Renal cortical epithelial cell (primary cell): ENCODE data around the gene CD207. TPM values are rescaled to one million over a fixed set of nuclear protein-coding genes. Genes with fewer than 3 reads are reported as not detected.
A peak's percentile ranks its signal among the peaks of the same experiment; 100 is the strongest.

Experiments used
- DNase-seq: peaks from one replicate; pipeline ENCODE4 v3.0.0-alpha.2; 2011; ENCODE audit warnings: low read depth
- total RNA-seq: library from RNA; depleted of rRNA; stranded (reverse); fragments of >200 nt; gene quantifications from 2 replicates; pipeline ENCODE4 v1.2.3, GENCODE V29; 2014

Gene CD207
- total RNA-seq, 1 donor from 2014 or later, result not detected

DNA sequence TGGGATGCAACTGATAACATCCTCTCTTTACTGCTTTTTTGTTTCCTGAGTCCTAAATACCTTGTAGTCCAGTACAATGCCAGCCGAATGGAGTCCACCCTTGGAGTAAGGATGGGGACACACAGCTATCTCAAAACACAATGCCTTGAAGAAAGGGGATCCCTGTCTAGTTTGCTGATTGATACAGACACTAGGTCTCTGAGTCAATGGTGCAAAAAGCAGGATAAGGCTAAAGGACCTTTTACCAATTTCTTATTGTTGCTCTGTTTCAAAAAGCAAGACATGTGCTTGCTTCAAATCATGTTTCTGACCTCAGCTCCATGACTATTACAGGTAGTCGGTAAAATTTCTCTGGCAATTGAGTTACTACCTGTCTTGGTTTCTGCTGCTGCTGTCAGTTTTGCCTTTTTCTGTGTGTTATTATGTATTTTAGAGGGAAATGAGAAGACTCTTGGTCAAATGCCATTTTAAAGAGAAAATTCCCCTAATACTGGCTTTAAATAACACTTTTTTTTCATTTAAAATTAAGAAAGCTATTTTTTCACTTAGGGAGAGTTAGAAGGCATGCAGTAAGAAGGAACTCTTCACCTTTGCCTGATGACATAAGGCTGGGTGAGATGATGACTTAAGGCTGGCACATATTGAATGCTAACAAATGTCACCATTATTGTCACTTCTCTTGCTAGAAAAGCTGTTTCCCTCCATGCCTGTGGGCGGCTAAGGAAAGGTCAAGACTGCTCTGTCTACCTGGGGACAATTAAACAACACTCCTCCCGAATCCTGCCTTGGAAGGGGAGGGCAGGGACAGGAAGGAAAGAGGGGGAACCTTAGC is 40.2 kb downstream of the CD207 start:
- no peak for DNase-seq

DNA sequence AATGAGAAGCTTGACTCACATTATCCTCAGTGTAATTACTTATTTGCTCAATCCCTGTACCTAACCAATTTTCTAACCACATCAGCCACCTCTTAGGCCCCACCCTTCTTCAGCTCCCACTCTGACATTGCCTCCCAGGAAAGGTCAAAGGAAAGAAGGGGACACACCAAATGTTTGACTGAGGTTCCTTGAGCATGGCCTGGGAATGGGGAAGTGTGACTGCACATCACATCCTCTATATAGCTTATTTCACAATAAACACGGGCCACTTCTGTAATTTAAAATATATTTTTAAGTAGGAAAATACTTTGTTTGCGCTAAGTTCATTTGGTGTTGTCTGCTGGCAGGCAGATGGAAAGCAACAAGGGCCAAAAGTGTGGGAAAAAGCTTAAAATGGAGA is 42.2 kb downstream of the CD207 start:
- no peak for DNase-seq

DNA sequence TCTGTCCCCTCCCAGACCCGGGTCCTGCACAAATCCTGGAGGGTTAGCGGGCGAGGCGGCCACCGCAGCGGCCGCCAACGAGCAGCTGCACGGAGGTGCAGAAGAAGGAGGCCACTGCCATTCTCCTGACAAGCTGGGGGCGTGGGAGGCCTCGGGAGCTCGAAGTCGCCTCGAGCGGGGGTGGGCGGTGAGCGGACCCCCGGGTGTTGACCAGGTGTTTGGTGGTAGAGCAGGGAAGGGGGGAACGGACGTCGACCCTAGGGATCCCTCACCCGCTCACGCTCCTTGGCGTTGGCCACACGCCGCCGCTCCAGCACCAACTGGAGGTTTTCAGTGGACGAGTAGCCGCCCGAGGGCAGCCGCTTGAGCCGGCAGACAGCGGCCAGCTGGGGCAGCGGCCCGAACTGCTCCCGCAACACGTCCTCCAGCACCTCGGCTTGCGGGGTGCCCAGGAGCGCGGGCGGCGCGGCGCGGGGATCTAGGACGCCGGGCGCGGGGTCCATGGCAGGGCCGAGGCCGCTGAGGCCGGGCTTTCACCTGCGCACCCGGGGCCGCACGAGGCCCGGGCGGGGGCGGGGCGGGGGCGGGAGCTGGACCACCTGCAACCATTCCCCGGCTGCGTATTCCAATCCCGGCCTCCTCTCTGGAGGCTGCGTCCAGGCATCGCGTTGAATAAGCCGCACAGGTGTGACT is 45.3 kb downstream of the CD207 start, which contains the start of gene FIGLA:
FIGLA (minus strand) TSS at position 508 of the 693 bp plus-strand sequence; CDS start at position 503, 5 bp downstream.
- DNase-seq, result no peak

DNA sequence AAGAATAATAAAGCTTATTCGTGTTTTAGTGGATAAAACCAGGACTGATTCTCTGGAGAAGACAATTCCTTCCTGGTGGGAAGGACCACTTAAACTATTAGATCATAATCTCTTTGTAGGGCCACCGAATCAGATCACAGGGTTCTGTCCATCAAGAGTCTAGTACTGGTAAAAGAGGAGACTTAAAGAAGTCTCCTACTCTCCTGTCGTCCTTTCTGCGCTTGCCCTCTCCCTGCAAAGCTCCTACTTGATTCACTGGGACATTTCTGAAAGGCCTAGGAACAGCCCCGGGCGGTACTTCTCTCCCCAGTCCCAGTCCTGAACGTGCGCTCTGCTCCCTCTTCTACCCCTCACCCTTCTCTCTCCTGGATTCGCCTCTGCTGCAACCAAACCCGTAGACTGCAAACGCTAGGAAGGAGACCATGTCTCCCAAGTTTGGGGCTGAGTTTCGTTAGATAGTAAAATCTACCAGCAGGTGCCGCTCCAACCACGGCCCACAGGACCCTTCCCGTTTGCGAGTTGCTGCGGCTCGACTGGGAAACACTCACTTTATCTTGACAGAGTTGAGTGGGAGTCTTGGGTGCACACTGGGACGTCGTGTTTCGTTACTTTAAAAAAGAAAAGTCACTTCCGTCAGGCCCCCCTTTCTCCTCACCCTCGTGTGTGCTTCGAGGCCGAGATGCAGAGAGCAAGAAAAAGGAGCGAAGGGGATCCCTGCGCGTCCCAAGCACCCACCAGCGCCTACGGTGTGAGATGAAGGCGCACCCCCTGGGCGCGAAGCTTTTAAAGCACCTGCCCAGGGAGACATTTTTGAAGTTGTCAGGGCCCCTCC is 46.1 kb downstream of the CD207 start:
- peak; percentile 18 for DNase-seq

DNA sequence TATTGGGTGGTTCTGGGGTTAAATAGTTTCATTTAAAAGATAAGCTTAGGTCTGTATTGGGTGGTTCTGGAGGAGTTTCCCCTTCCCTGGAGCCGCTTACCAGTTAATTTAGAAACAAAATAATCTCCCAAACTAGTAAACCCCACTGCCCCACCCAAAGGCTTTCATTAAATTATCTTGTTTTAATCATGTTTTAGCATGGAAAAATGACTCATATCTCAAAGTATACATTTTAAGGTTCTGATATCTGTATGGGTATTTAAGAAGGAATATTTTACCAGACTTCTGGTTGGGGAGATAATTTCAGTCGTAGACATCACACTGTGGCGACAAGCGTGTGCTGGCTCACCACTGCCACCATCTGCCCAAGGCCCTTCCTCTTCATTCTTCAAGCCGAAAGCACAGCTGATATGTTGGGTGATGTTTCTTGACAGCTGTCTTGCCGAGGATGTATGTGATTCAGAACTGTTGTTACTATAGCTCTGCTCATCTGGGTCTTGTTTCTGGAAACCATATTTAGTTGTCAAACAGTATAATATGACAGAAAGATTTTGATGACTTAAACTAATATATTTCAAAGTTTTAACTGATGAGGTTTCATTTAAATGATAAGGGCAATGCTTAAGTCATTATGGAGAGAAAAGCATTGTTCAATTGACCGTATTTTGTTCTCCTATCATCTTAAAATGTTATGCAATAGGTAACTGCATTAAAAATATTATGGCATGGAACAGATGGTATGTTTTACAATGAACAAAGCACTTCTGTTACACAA is 50.3 kb downstream of the CD207 start:
- peak; percentile 25 for DNase-seq

DNA sequence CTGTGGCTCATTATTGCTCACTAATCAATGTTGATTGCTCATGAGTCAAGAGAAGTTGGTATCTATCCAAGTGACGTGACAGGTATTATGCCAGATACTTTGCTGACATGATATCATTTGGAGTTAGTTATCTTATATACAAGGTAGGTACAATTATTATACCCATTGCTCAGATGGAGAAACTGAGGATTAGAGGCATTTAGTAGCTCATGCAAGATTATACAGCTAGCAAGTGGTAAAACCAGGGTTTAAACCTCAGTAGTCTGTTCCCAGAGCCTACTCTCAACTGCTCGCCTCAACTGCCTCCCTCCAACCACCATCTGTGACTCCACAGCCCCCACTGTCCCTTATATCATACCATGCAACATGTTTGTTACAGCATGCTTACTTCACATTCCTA is 51.3 kb downstream of the CD207 start:
- DNase-seq, result no peak

Other genes starting within 250 kb of the CD207 start
- gene ADD2, start 67.6 kb downstream of the CD207 start, total RNA-seq, result 0.35 and 2.3 TPM in 2 replicates
- gene FIGLA, start 45.2 kb downstream of the CD207 start, total RNA-seq, result not detected in 2 replicates
- not detected in 2 replicates for gene CLEC4F, start 15.2 kb downstream of the CD207 start, total RNA-seq
- 0.52 and 2.5 TPM in 2 replicates for gene VAX2, start 64.8 kb upstream of the CD207 start, total RNA-seq
- gene ATP6V1B1, start 100.1 kb upstream of the CD207 start, total RNA-seq, result 0.89 TPM in 1 of 2 replicates, not detected in the other
- 0.30 TPM in 1 of 2 replicates, not detected in the other for gene ANKRD53, start 142.8 kb upstream of the CD207 start, total RNA-seq
- gene TEX261, start 159.1 kb upstream of the CD207 start, total RNA-seq, result 40.7 and 50.2 TPM in 2 replicates
- gene NAGK, start 232.8 kb upstream of the CD207 start, total RNA-seq, result 46.2 and 63.7 TPM in 2 replicates